ENCODE data around the gene SORCS3. TPM values are rescaled to one million over a fixed set of nuclear protein-coding genes. Genes with fewer than 3 reads are reported as not detected.

The SORCS3 gene
- total and polyA plus RNA-seq, 2 of the 4 experiments (the other 2 are of a cell fraction) = not detected

GRCh38 chr10:104766341-104766740, 125.3 kb downstream of the SORCS3 start:
- Histone ChIP-seq H2AK9ac (replicated peaks; ENCODE audit: low read depth, low read length, poor library complexity) (no peak overlapping the region), H3K4me2 (ENCODE audit: low read depth, low read length) (no peak overlapping the region), H3K23ac (ENCODE audit: low read depth, low read length) (no peak overlapping the region), H3K9me1 (ENCODE audit: insufficient read depth, low read length) (no peaks in the 10 kb centered on the region), H2BK5ac (ENCODE audit: low read depth, low read length, poor library complexity, severe bottlenecking) (no peak overlapping the region), H3K9me3 (ENCODE audit: control insufficient read depth, insufficient read depth, low read length) (peaks cover 22% of the 10 kb centered on the region), H3K18ac (ENCODE audit: low read depth, low read length) (no peak overlapping the region), H3K79me1 (ENCODE audit: low read depth in 1 of 2, low read length in 2 of 2) (no peaks in the 10 kb centered on the region), H2BK20ac (ENCODE audit: low read depth, low read length) (no peak overlapping the region), H4K91ac (ENCODE audit: insufficient read depth, low read depth, low read length) (no peak overlapping the region), H3K9ac (ENCODE audit: low read depth, low read length) (no peak overlapping the region), H3K14ac (replicated peaks; ENCODE audit: low read depth, low read length) (no peak overlapping the region), H3K36me3 (ENCODE audit: control insufficient read depth, insufficient read depth, low read length) (no peaks in the 10 kb centered on the region), H2BK120ac (ENCODE audit: low read depth, low read length) (no peak overlapping the region), H4K20me1 (ENCODE audit: insufficient read depth, low read length) (no peaks in the 10 kb centered on the region), H2BK15ac (ENCODE audit: low read depth, low read length) (no peak overlapping the region), H3K27ac (ENCODE audit: insufficient read depth, low read length) (no peak overlapping the region), H2AK5ac (ENCODE audit: low read depth, low read length) (no peak overlapping the region), H4K8ac (ENCODE audit: low read depth in 2 of 2, low read length in 2 of 2) (no peak overlapping the region), H3K4ac (ENCODE audit: low read depth, low read length) (no peak overlapping the region), H3K4me1 (ENCODE audit: control insufficient read depth, insufficient read depth, low read length) (no peaks in the 10 kb centered on the region), H3K27me3 (ENCODE audit: control insufficient read depth, insufficient read depth, low read length) (no peaks in the 10 kb centered on the region), H2AFZ (replicated peaks; ENCODE audit: low read length, poor library complexity) (no peak overlapping the region), H3K4me3 (ENCODE audit: insufficient read depth, low read depth, low read length) (no peak overlapping the region), H3K56ac (ENCODE audit: extremely low read depth, insufficient read depth, low read length) (no peak overlapping the region), H4K5ac (ENCODE audit: low read depth, low read length) (no peak overlapping the region)
- intact Hi-C loops (cut with micrococcal nuclease) (no loop called here), in situ Hi-C loops (cut with MboI; ENCODE audit: low sequenced_read_pairs) (no loop called here), dilution Hi-C loops (cut with HindIII; ENCODE audit: low sequenced_read_pairs, unreplicated experiment) (no loop called here)
- ChIA-PET CTCF (no interaction called here), POLR2A (ENCODE audit: unreplicated experiment) (no interaction called here)
- BruUV-seq (replicated peaks) = no TSS peak
- WGBS, 2 experiments (ENCODE audit: extremely low coverage in 2 of 2, insufficient read length in 1 of 2) = no CpG with 5 or more reads among the region's 2 CpGs
- DNase-seq (no peak), ATAC-seq (ENCODE audit: low read depth) (no peak)
- TF ChIP-seq MXI1 (IDR thresholded peaks at IDR 0.05; ENCODE audit: borderline replicate concordance, low read depth, low read length) = no peak
- TF ChIP-seq, protein P1, sequence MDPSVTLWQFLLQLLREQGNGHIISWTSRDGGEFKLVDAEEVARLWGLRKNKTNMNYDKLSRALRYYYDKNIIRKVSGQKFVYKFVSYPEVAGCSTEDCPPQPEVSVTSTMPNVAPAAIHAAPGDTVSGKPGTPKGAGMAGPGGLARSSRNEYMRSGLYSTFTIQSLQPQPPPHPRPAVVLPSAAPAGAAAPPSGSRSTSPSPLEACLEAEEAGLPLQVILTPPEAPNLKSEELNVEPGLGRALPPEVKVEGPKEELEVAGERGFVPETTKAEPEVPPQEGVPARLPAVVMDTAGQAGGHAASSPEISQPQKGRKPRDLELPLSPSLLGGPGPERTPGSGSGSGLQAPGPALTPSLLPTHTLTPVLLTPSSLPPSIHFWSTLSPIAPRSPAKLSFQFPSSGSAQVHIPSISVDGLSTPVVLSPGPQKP (IDR thresholded peaks at IDR 0.05; ENCODE audit: borderline replicate concordance, low read depth, low read length) = no peak
- TF ChIP-seq SMC3 (IDR thresholded peaks at IDR 0.05; ENCODE audit: low read depth, low read length) = no peak
- TF ChIP-seq POLR2A (IDR thresholded peaks at IDR 0.05; ENCODE audit: low read depth, low read length) = no peak
- TF ChIP-seq NFE2L2 (IDR thresholded peaks at IDR 0.05; ENCODE audit: low read depth, low read length) = no peak
- no peak for TF ChIP-seq RAD21 (IDR thresholded peaks at IDR 0.05; ENCODE audit: low read length)
- no peak for TF ChIP-seq MAZ (IDR thresholded peaks at IDR 0.05; ENCODE audit: borderline replicate concordance, low read depth, low read length)
- no peak for TF ChIP-seq RFX5 (IDR thresholded peaks at IDR 0.05; ENCODE audit: low read depth, low read length)
- no peak for TF ChIP-seq USF2 (IDR thresholded peaks at IDR 0.05; ENCODE audit: low read depth, low read length)

Measured in IMR-90 (cell line).